Right cardiac atrium (tissue), 5 donors: ENCODE results near the gene RGS12. TPM values are rescaled to one million over a fixed set of nuclear protein-coding genes. Genes with fewer than 3 reads are reported as not detected.

Experiments used
- ATAC-seq, 2 donors: fragments of 200-7000 bp; cut with Tn5 transposase; one replicate each; pipeline versions ENCODE4 v1.8.0 to v1.9.1; 2020; ENCODE audit warnings: moderate library complexity in 2 of 2, mild to moderate bottlenecking in 1 of 2
- DNase-seq, 3 donors: peaks; one replicate each; pipeline ENCODE4 v3.0.0-alpha.2; 2020
- H3K27ac ChIP-seq: one replicate; pipeline ENCODE4 v1.5.1; 2013; ENCODE audit warnings: mild to moderate bottlenecking, low read length, control low read depth, moderate library complexity
- H3K27me3 ChIP-seq: one replicate; pipeline ENCODE4 v1.6.1; 2013; ENCODE audit not compliant: control insufficient read depth, insufficient read depth
- H3K4me1 ChIP-seq: one replicate; pipeline ENCODE4 v1.6.1; 2013; ENCODE audit warnings: low read length; ENCODE audit not compliant: control insufficient read depth, insufficient read depth
- H3K4me3 ChIP-seq: one replicate; pipeline ENCODE4 v1.5.1; 2013; ENCODE audit warnings: low read length, control low read depth
- H3K9me3 ChIP-seq: one replicate; pipeline ENCODE4 v1.6.1; 2013; ENCODE audit warnings: low read length; ENCODE audit not compliant: control insufficient read depth
- WGBS: extraction: QIAGEN DNeasy Blood & Tissue Kit; methylation state at CpG from one replicate; pipeline ENCODE4 v1.1.7; 2013; 5-methylcytosine and 5-hydroxymethylcytosine counted together
- intact Hi-C, 4 donors: fragments of 100-400 bp; cut with DNase I; formaldehyde crosslinking; loops; one replicate each; pipeline versions ENCODE4 v1.11.0 to v1.14.0; 2022 to 2023
- polyA plus RNA-seq: library from polyadenylated mRNA; stranded (reverse); fragments of 200-250 nt; gene quantifications from one replicate; pipeline ENCODE4 v1.2.3, GENCODE V29; 2013
- total RNA-seq, 4 donors: library from RNA; stranded (reverse); fragmentation: NEBNext Ultra II Directional; extraction: Animal tissue kit (Norgen Biotek cat#: 25700); gene quantifications; one replicate each; pipeline ENCODE4 v1.2.1, GENCODE V29; 2021
- donor health status: healthy with polysubstance abuse.
- donor health status: DM: no; HTN: yes; CAD: no.
- donor health status: DM: no; HTN: no; CAD: no.
- donor health status: DM: no; HTN: yes; CAD: no; lungs with severe emphysema.
- donor health status: DM: yes; HTN: yes; CAD: no.

The RGS12 gene
- total and polyA plus RNA-seq, 5 donors: 11.6 to 20.8 (median 15.1) TPM

- H3K4me1 ChIP-seq: peaks cover 14% of the 10 kb centered on the region
- ATAC-seq (no peak), DNase-seq (peak in 2 of 3 donors; percentile 13 to 49)
- H3K9me3 ChIP-seq: no peaks in the 10 kb centered on the region
- H3K4me3 ChIP-seq: no peak overlapping the region
- intact Hi-C loops: no loop called here
- no peak overlapping the region for H3K27ac ChIP-seq
- 93% methylated on average over 42 of the region's 42 CpGs for WGBS
- no peaks in the 10 kb centered on the region for H3K27me3 ChIP-seq
Observed at GRCh38 chr4:3317011-3317655, 24.3 kb downstream of the RGS12 start.

GRCh38 chr4:3317656-3318211, 24.9 kb downstream of the RGS12 start:
- WGBS: 88% methylated on average over 22 of the region's 22 CpGs
- Histone ChIP-seq H3K4me3 (no peak overlapping the region), H3K27me3 (no peaks in the 10 kb centered on the region), H3K27ac (no peak overlapping the region), H3K9me3 (no peaks in the 10 kb centered on the region), H3K4me1 (peaks cover 14% of the 10 kb centered on the region)
- DNase-seq (peak; percentile 13 to 30 (median 28)), ATAC-seq (no peak)
- intact Hi-C loops: no loop called here

DNA sequence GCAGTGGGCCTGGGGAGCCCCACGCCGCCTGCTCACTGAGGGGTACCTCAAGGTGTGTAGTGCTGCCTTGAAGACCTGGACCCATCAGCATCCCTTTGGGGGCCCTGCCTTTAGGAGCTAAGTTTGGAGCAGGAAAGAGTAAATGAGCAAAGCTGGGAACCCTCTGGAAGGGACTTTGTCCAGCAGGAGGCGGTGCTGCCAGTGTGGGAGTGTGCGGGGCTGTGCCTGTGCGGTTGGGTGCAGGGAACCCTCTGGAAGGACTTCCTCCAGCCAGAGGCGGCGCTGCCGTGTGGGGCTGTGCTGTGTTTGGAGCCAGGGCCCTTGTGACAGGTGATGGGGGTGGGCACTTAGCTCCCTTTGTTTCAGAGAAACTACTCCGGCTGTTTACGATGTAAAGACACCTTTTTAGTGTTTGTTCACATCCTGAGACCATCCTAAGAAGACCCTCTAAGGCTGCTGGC, 25.8 kb downstream of the RGS12 start:
- Histone ChIP-seq H3K4me3 (no peak overlapping the region), H3K27ac (no peak overlapping the region), H3K4me1 (peaks cover 14% of the 10 kb centered on the region), H3K27me3 (no peaks in the 10 kb centered on the region), H3K9me3 (no peaks in the 10 kb centered on the region)
- 87% methylated on average over 10 of the region's 10 CpGs for WGBS
- intact Hi-C loops: no loop called here
- peak; percentile 5 to 49 (median 45) for DNase-seq
- ATAC-seq: no peak

GRCh38 chr4:3320361-3321023, 27.7 kb downstream of the RGS12 start:
- 67% methylated on average over 21 of the region's 21 CpGs for WGBS
- Histone ChIP-seq H3K27me3 (no peaks in the 10 kb centered on the region), H3K4me3 (no peak overlapping the region), H3K9me3 (no peaks in the 10 kb centered on the region), H3K4me1 (peaks cover 14% of the 10 kb centered on the region), H3K27ac (peak overlapping the region; percentile 28)
- DNase-seq (peak; percentile 8 to 66 (median 59)), ATAC-seq (peak; percentile 17 to 31)
- intact Hi-C loops: loop anchor here in 1 of 4 donors (10.0 kb wide), 1 partner anchor 166 kb away; no protein-coding TSS in a partner anchor

DNA sequence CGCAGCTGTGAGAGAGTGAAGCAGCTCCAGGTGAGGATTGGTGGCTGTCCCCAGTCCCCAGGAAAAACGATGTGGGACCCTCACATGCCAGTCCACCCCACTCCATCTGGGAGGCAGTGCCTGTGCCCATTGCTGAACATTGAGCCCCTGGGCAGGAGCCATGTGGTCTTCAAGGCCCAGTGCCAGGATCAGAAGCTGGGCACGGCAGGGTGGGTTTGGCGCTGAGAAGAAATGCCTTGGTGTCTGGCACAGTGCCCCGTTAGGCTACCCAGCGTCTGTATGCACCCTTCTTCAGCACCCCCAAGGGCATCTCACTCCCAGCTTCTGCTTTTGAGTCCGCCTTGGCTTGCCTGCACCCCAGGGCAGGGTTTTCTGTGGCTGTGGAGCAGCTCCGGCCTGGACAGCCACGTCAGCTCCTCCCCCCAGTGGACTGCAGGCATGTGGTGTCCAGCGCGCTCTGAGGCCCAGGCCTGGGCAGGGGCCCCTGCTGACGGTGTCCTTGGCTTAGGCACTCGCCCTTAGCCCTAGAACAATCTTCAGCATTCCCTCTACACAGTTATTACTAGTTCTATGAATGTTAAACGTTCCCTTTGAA, 28.6 kb downstream of the RGS12 start:
- peak; percentile 87 to 94 for ATAC-seq

DNA sequence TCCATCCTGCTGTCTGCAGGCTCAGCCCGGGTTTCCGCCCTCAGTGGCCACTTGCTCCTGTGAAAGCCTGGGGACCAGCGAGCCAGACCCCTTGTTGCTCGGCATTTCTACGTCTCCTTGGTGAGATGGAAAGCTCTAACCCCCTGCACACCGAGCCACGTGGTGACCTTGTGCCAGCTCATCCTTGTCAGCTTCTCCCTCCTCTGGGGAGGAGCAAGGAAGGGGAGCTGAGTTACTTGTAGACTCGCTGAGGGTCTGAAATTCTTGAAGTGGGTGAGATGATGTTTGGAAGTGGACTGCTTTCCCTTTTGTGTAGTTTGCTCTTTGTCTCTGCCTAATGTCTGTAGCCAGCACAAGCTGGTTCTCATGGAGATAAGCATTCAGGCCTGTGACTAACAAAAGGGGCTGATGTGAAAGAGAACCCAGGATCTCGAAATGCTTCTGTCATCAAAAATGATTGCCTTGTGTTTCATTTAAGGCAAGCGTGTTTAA, 29.3 kb downstream of the RGS12 start:
- DNase-seq (peak in 2 of 3 donors; percentile 49 to 54), ATAC-seq (peak; percentile 9 to 34)
- peak overlapping the region; percentile 55 for H3K27ac ChIP-seq
- intact Hi-C loops: loop anchor here in 1 of 4 donors (10.0 kb wide), 1 partner anchor 167 kb away; no protein-coding TSS in a partner anchor
- H3K4me3 ChIP-seq: no peak overlapping the region
- no peaks in the 10 kb centered on the region for H3K27me3 ChIP-seq
- peaks cover 14% of the 10 kb centered on the region for H3K4me1 ChIP-seq
- 49% methylated on average over 10 of the region's 10 CpGs for WGBS
- no peaks in the 10 kb centered on the region for H3K9me3 ChIP-seq

More for the DNA sequence above, 28.6 kb downstream of the RGS12 start:
- peak; percentile 84 to 90 (median 90) for DNase-seq
- Histone ChIP-seq H3K4me3 (no peak overlapping the region), H3K9me3 (no peaks in the 10 kb centered on the region), H3K27ac (peak overlapping the region; percentile 28), H3K27me3 (no peaks in the 10 kb centered on the region), H3K4me1 (peaks cover 14% of the 10 kb centered on the region)
- intact Hi-C loops: loop anchor here in 1 of 4 donors (10.0 kb wide), 1 partner anchor 167 kb away; no protein-coding TSS in a partner anchor
- 42% methylated on average over 14 of the region's 14 CpGs for WGBS

DNA sequence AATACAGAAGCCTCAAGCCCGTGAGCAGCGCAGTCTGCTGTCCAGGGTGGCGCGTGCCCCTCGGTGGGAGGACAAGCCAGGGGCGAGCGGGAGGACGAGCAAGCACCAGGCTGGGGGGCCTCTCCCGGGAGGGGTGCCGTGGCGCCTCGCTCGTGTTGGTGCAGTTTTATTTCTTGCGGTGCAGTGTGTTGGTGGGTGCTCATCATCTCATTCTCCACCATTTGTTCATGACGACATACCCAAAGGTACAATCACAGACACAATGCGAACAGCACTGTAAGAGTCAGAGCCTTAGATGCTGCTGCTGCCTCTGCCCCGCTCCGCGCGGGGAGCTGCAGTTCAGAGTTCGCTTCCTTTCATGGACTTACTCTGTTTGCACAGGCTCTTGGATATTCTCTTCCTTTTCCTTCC, 30.3 kb downstream of the RGS12 start:
- no peaks in the 10 kb centered on the region for H3K27me3 ChIP-seq
- peaks cover 14% of the 10 kb centered on the region for H3K4me1 ChIP-seq
- DNase-seq (peak in 2 of 3 donors; percentile 1 to 17), ATAC-seq (no peak)
- H3K4me3 ChIP-seq: no peak overlapping the region
- H3K27ac ChIP-seq: no peak overlapping the region
- H3K9me3 ChIP-seq: no peaks in the 10 kb centered on the region
- 92% methylated on average over 21 of the region's 21 CpGs for WGBS
- intact Hi-C loops: loop anchor here in 1 of 4 donors (10.0 kb wide), 1 partner anchor 168 kb away; no protein-coding TSS in a partner anchor

DNA sequence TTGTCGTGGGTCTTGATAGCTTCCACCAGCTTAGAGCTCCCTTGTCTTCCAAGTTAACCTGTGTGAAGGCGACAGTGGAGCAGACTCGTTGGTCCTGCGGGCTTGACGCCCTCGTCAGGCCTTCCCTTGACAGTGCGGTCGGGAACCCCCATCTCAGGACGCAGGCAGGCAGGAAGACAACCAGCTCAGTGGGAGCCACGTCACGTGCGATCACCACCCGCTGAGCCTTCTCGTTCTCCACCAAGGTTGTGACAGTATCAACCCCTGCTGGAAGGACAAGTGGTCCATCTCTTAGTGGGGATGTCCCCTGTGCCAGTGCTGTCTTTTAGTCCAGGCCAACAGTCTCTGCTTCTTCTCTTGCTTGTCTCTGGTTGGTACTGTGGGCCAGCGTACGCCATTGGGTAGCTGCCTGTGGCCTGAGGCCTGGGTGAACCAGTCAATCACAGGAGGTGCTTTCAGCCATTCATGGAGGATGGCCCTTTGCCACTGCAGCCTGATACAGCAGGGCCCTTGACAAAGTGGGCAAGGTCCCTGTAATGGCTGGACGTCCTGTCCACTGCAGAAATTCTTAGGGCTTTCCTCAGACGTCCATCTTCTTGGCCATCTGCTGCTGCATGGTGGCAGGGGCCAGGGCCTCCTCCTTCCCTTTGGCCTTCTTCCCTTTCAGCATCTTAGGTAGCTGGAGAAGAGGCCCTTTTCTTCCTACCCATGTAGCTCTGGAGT, 31.4 kb downstream of the RGS12 start:
- peaks cover 14% of the 10 kb centered on the region for H3K4me1 ChIP-seq
- intact Hi-C loops: loop anchor here in 1 of 4 donors (10.0 kb wide), 1 partner anchor 169 kb away; no protein-coding TSS in a partner anchor
- DNase-seq (peak in 2 of 3 donors; percentile 10 to 39), ATAC-seq (no peak)
- H3K27me3 ChIP-seq: no peaks in the 10 kb centered on the region
- H3K27ac ChIP-seq: no peak overlapping the region
- WGBS: 90% methylated on average over 18 of the region's 18 CpGs
- H3K9me3 ChIP-seq: no peaks in the 10 kb centered on the region
- no peak overlapping the region for H3K4me3 ChIP-seq

GRCh38 chr4:3328814-3329663, 36.2 kb downstream of the RGS12 start:
- Histone ChIP-seq H3K9me3 (no peaks in the 10 kb centered on the region), H3K4me3 (no peak overlapping the region), H3K27me3 (no peaks in the 10 kb centered on the region), H3K4me1 (no peaks in the 10 kb centered on the region), H3K27ac (no peak overlapping the region)
- 95% methylated on average over 10 of the region's 10 CpGs for WGBS
- intact Hi-C loops: loop anchor here in 1 of 4 donors (10.0 kb wide), 1 partner anchor 174 kb away; no protein-coding TSS in a partner anchor
- DNase-seq: peak in 1 of 3 donors; percentile 1
- ATAC-seq: no peak
